ENCODE measurements around the gene NTM.

GRCh38 chr11:131581046-131581445 is 210.6 kb downstream of the NTM start:
- TF ChIP-seq CTCF (IDR thresholded peaks at IDR 0.05) (no peak), POLR2AphosphoS5 (IDR thresholded peaks at IDR 0.05) (no peak), POLR2A (IDR thresholded peaks at IDR 0.05) (no peak)

Data from transverse colon (tissue), 4 donors.